GM21825 (cell line): ENCODE data around the gene NOD1.
"Not testable (repeated sequence)": the region's sequence is repeated elsewhere in the genome, so short reads cannot be mapped to it uniquely, and the experiment has no call there.

Experiments used
- ATAC-seq: cut with Tn5 transposase; IDR thresholded peaks from one replicate; pipeline ENCODE4 v1.9.1; 2021; ENCODE audit warnings: mild to moderate bottlenecking, moderate library complexity; ENCODE audit not compliant: unreplicated experiment

Gene NOD1

GRCh38 chr7:30421647-30422196, 56.9 kb downstream of the NOD1 start:
- no peak for ATAC-seq

DNA sequence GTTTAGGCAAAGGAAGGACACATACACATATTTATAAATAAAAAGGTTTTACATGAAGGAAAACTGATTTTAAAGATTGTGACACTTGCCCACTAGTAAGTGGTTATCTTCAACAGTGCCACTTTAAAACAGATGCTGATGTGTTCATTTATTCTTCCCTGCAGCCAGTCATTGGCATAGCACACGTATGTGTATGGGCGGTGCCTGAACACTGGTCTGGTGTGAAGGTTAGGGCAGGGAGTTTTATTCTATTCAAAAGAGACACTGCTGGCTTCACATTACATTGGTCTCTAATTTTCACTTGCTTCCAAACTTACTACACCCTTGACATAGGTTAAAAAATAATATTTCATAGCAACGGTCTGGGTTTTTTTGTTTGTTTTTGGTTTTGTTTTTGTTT, 57.9 kb downstream of the NOD1 start:
- no peak for ATAC-seq

GRCh38 chr7:30420080-30420479, 58.5 kb downstream of the NOD1 start:
- ATAC-seq = not testable (repeated sequence)

- ATAC-seq = no peak
These were observed 64.7 kb downstream of the NOD1 start for GRCh38 chr7:30413864-30414263.

GRCh38 chr7:30412782-30413504, 65.6 kb downstream of the NOD1 start:
- ATAC-seq = no peak

GRCh38 chr7:30411897-30412296, 66.7 kb downstream of the NOD1 start:
- no peak for ATAC-seq

- ATAC-seq = no peak
These were observed 67.4 kb downstream of the NOD1 start for GRCh38 chr7:30411173-30411572.

DNA sequence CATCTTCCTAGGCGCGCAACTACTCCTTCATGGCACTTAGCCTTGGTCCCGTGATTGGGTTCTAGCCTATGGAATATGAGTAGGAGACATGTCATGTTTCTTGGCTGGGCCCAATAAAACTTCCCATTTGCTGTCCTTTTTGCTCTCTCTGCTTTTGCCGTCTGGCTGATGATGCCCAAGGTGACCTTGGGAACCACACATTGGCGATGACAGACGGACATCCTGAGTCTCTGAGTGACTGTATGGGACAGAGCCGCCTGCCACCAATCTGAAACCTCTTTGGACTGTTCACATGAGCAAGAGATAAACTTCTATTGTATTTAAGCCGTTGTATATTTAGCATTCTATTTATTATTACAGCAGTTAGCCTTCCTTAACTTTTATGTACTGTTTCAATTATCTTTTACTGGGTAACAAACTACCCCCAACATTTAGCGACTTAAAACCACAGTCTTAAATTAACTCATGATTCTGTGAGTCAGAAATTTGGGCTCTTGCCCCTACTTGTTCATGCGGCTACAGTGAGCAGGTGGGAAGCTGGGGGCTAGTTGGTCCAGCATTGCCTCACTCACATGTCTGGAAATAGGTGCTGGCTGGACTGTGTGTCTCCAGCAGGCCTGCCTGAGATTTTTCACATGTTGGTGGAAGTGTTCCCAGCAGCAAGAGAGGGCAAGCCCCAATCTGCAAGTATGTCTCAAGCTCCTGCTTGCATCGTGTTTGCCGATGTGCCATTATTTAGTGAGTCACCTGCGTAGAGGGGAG, 71.7 kb downstream of the NOD1 start:
- no peak for ATAC-seq

DNA sequence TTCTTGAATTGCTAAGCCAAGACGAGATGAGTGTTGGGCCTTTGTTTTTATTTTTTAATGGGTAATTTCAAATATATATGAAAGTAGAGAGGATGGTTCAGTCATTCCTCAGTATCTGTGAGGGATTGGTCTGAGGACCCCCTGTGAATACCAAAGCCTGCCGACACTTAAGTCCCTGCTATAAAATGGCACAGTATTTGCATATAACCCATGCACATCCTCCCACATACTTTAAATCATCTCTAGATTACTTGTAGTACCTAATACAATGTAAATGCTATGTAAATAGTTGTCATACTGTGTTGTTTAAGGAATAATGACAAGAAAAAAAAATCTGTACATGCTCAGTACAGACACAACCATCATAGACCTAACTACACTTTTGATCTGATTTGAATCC, 73.4 kb downstream of the NOD1 start:
- ATAC-seq = no peak

DNA sequence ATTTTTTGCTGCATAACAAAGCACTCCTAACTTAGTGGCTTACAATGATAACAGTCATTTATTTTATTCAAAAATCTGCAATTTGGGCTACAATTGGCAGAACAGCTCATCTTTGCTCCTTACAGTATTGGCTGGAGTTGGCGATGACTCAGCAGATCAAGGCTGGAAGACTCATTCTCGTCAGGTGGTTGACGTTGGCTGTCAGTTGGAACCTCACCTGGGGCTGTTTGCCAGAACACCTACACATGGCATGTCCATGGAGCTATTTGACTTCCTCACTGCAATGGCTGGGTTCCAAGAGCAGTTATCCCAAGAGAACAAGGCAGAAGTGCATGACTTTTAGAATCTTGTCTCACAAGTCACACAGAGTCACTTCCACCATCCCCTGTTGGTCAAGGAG, 75.1 kb downstream of the NOD1 start:
- ATAC-seq = no peak

GRCh38 chr7:30396389-30396788, 82.2 kb downstream of the NOD1 start:
- ATAC-seq = no peak

DNA sequence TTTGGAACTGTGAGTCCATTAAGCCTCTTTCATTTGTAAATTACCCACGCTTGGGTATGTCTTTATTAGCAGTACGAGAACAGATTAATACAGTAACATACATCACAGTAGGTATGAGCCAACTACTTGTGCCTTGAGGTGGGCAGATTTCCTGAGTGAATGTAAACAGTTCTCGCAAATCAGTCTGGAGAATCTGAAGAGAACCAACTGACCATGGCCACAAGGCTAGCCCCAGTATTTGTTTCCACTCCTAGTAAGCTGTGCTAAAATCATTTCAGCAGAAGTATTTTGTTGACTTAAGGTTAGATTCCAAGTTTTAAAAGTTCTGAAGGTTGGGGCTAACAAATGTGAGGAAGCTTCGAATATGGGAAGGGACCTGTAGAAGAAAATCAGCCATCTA, 82.9 kb downstream of the NOD1 start:
- no peak for ATAC-seq

DNA sequence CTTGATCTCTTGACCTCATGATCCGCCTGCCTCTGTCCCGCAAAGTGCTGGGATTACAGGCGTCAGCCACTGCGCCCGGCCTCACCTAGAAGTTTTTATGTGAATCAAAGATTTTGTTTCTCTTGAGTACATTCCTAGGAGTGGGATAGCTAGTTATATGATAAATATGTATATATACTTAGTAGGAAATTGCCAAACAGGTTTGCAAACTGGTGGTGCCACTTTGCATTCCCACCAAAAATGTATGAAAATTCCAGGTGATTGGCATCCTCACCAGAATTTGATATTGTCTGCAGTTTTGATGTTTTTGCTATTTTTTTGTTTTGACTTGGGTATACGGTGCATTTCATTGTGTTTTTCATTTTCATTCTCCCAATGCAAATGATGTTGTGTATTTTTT, 86.8 kb downstream of the NOD1 start:
- no peak for ATAC-seq

DNA sequence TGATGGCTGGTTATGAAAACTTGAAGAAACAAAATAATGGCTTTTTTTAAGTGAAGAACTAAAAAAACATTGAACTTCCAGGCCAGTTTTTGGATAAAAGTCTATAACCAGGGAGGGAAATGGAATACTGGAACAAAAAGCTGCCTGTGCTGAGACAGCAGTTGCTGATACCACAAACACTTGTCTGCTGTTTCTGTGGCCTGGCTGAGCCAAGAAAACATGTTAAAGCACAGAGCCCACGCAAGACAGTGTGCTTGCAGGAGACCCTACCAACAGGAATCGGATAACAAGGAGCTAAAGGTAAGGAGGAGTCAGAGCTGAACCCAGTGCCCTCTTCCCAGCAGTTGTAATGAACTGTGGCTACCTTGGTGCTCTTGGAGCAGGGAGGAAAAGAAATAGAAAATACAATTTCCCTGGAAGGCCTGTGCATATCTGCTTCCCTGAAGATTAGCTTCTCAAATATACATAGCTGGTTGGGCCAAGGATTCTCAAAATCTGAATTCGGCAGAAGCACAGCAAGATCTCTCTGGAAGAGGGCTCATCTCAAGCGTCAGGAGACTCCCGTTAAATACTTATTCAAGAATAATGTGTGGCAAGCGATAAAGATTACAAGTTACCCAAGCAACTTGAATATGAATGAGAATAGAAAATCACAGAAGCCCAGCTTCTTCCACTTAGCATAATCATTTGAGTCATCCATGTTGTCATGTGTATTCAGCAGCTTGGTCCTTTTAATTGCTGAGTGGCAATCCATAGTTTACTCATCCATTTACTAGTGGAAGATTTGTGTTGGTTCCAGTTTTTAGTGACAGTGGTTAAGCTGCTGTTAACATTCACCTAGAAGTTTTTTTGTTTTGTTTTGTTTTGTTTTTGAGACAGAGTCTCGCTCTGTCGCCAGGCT, 87.6 kb downstream of the NOD1 start:
- ATAC-seq = no peak

DNA sequence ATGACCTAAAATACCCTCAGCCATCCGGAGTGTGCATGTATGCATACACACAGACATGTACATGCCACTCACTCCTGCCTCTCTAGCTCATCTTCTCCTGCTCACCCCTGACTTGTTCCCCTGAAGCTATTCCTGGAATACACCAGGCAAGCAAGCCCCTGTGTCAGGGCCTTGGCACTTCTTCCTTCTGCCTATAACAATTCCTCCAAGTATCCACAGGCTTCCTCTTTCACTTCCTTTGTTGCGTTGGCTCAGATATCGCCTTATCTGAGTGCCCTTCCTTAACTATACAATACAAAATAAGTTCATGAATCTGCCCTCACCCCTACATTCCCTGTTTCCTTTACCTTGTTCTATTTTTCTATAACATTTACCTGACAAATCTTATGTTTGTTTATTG, 88.8 kb downstream of the NOD1 start:
- ATAC-seq = no peak

DNA sequence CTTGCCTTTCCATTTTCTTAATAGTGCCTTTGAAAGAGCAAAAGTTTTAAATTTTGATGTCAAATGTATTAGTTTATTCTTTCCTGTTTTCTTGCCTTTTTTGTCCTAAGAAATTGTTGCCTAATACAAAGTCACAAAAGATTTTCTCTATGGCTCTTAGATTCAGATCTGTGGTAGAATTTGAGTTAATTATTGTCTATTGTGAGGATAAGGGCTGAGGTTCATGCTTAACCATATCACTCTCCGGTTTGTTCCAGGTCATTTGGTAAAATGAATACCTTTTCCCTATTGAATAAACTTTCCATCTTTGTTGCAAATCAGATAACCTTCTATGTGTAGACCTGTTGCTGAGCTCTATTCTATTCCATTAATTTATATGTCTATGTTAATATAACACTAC, 96.0 kb downstream of the NOD1 start:
- ATAC-seq = no peak

GRCh38 chr7:30380824-30381223, 97.8 kb downstream of the NOD1 start:
- not testable (repeated sequence) for ATAC-seq

GRCh38 chr7:30380294-30380693, 98.3 kb downstream of the NOD1 start:
- no peak for ATAC-seq

DNA sequence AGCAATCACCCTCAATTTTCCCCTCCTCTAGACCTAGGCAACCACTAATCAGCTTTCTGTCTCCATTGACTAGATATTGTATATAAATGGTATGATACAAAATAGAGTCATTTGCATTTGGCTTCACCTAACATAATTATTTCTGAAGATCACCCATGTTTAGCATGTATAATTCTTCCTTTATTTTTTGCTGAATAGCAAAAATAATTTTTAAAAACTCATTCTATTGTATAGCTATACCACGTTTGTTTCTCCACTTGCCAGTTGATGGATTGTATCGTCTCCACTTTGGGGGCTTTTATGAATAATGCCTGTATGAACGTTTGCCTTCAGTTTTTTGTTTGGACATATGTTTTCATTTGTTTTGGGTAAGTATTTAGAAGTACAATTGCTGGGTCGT, 98.8 kb downstream of the NOD1 start:
- no peak for ATAC-seq

DNA sequence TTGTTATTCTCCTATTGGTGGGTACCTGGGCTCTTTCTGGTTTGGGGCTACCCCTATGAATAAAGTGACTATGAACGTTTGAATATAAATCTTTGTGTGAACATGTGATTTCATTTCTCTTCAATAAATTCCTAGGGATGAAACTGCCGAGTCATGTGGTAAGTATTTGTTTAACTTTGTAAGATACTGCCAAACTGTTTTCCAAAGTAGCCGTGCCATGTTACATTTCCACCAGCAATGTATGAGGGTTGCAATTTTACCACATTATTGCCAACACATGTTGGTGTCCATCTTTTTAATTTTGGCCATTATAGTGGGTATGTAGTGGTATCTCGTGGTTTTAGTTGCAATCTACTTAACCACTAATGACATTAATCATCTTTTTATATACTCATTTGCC, 99.5 kb downstream of the NOD1 start:
- ATAC-seq = no peak

DNA sequence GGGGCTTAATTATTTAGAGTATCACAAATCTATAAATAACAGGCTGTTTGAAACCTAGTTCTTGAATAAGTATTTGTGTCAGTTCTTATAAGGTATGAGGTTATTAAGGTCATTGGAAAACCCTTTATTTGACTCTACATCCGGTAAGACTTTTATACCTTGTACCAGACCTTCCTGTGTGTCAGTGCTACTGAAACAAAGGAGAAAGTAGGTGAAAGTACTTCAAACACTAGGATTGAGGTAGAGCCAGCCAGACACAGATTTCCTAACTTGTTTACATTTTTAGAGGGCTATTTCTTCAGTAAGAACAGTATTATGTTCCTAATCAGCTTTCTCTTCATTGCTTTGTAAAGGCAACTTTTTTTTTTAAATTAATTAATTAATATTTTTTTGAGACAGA, 100.3 kb downstream of the NOD1 start:
- no peak for ATAC-seq
